B cell (primary cell): ENCODE results near the gene TMC8. TPM values are rescaled to one million over a fixed set of nuclear protein-coding genes. Genes with fewer than 3 reads are reported as not detected.

Source experiments
- ATAC-seq: fragments of 200-7000 bp; cut with Tn5 transposase; one replicate; pipeline ENCODE4 v1.10.0; 2021; ENCODE audit warnings: low read depth, mild to moderate bottlenecking, moderate number of reproducible peaks, moderate library complexity
- CTCF ChIA-PET: fragments of 350-600 bp; sonication (Branson Sonifier 250); formaldehyde crosslinking; loops from one replicate; lab custom pipeline; 2021; ENCODE audit warnings: antibody characterized with exemption, inconsistent platforms; lab: Charles Lee
- POLR2A ChIA-PET: fragments of 350-600 bp; sonication (Branson Sonifier 250); formaldehyde crosslinking; loops from one replicate; lab custom pipeline; 2021; ENCODE audit warnings: antibody characterized with exemption; lab: Charles Lee
- DNase-seq: peaks from one replicate; pipeline ENCODE4 v3.0.0; 2013
- H2AFZ ChIP-seq: 2 replicates; pipeline ENCODE4 v1.6.1; 2012; ENCODE audit warnings: mild to moderate bottlenecking, low read depth, low read length; ENCODE audit not compliant: insufficient read depth, poor library complexity, severe bottlenecking
- H3K27ac ChIP-seq, 2 donors: 1 replicate in 1 of 2; 2 replicates in 1 of 2; pipeline ENCODE4 v1.5.1; 2012 to 2013; ENCODE audit warnings: low read length in 2 of 2, mild to moderate bottlenecking in 2 of 2, moderate library complexity in 1 of 2
- H3K27me3 ChIP-seq, 4 experiments: fragments of 200-600 bp in 1 of 4; sonication (generic) in 1 of 4; replicated peaks in 1 of 4; 1 replicate in 2 of 4; 2 replicates in 2 of 4; pipeline versions ENCODE4 v1.6.1 to v1.7.0; 2013 to 2016; ENCODE audit warnings: low read length in 3 of 4, mild to moderate bottlenecking in 2 of 4, mixed read lengths in 1 of 4, moderate library complexity in 1 of 4; ENCODE audit not compliant: insufficient read depth in 4 of 4, control insufficient read depth in 3 of 4; ENCODE audit errors: control extremely low read depth in 1 of 4
- H3K36me3 ChIP-seq, 2 experiments: replicated peaks in 1 of 2; 1 replicate in 1 of 2; 2 replicates in 1 of 2; pipeline versions ENCODE4 v1.6.1 to v1.7.1; 2013; ENCODE audit warnings: low read length in 1 of 2; ENCODE audit not compliant: insufficient read depth in 2 of 2, control insufficient read depth in 1 of 2; ENCODE audit errors: control extremely low read depth in 1 of 2, extremely low read depth in 1 of 2
- H3K4me1 ChIP-seq, 2 donors: fragments of 200-600 bp in 1 of 2; sonication (generic) in 1 of 2; 1 replicate in 1 of 2; 2 replicates in 1 of 2; pipeline versions ENCODE4 v1.5.1 to v1.6.1; 2013 to 2017; ENCODE audit warnings: low read length in 2 of 2; ENCODE audit not compliant: control insufficient read depth in 2 of 2, insufficient read depth in 2 of 2
- H3K4me2 ChIP-seq: replicated peaks from 2 replicates; pipeline ENCODE3; 2012; ENCODE audit warnings: mild to moderate bottlenecking, low read depth, low read length; ENCODE audit not compliant: poor library complexity, severe bottlenecking
- H3K4me3 ChIP-seq, 5 experiments: fragments of 200-600 bp in 1 of 5; sonication (generic) in 1 of 5; 1 replicate in 3 of 5; 2 replicates in 2 of 5; pipeline versions ENCODE4 v1.5.1 to v1.7.0; 2011 to 2016; ENCODE audit warnings: low read length in 4 of 5, mild to moderate bottlenecking in 4 of 5, low read depth in 2 of 5, control low read depth in 1 of 5, moderate library complexity in 1 of 5; ENCODE audit not compliant: insufficient read depth in 1 of 5; ENCODE audit errors: control extremely low read depth in 1 of 5, extremely low read depth in 1 of 5
- H3K79me2 ChIP-seq: fragments of 200-600 bp; sonication (generic); one replicate; pipeline ENCODE4 v1.6.0; 2016; ENCODE audit warnings: low read length; ENCODE audit not compliant: control insufficient read depth, insufficient read depth
- H3K9ac ChIP-seq: fragments of 200-600 bp; sonication (generic); 2 replicates; pipeline ENCODE4 v1.6.1; 2017; ENCODE audit warnings: mild to moderate bottlenecking, low read length, moderate library complexity
- H3K9me3 ChIP-seq, 3 donors: one replicate each; pipeline versions ENCODE4 v1.6.1 to v1.7.1; 2013; ENCODE audit warnings: low read length in 2 of 3; ENCODE audit not compliant: control insufficient read depth in 2 of 3, insufficient read depth in 1 of 3; ENCODE audit errors: control extremely low read depth in 1 of 3
- H4K20me1 ChIP-seq: 2 replicates; pipeline ENCODE4 v1.6.0; 2012; ENCODE audit warnings: mild to moderate bottlenecking, low read length; ENCODE audit not compliant: insufficient read depth, control insufficient read depth, poor library complexity, severe bottlenecking
- H3K27ac Mint-ChIP-seq: one replicate; pipeline ENCODE4 v1.8.0; 2021; ENCODE audit warnings: mixed read lengths
- H3K27me3 Mint-ChIP-seq: one replicate; pipeline ENCODE4 v1.8.0; 2021; ENCODE audit warnings: mixed read lengths
- H3K4me1 Mint-ChIP-seq: one replicate; pipeline ENCODE4 v1.8.0; 2021; ENCODE audit warnings: mixed read lengths
- H3K4me3 Mint-ChIP-seq: one replicate; pipeline ENCODE4 v1.8.0; 2021; ENCODE audit warnings: mixed read lengths
- H3K9me3 Mint-ChIP-seq: one replicate; pipeline ENCODE4 v1.8.0; 2022; ENCODE audit warnings: mixed read lengths; ENCODE audit not compliant: insufficient read depth
- CTCF ChIP-seq: fragments of 200-600 bp; IDR thresholded peaks from one replicate; pipeline ENCODE4 v1.8.0; 2022; ENCODE audit warnings: antibody characterized with exemption, mild to moderate bottlenecking
- EZH2 ChIP-seq: IDR thresholded peaks from 2 replicates; pipeline ENCODE4 v1.6.1; 2012; ENCODE audit warnings: borderline replicate concordance, low read depth, mild to moderate bottlenecking, moderate library complexity, low read length; ENCODE audit not compliant: insufficient read depth, poor library complexity, severe bottlenecking
- WGBS: methylation state at CpG from one replicate; pipeline ENCODE4 v1.1.5; 2013; ENCODE audit warnings: missing lambda C conversion rate; ENCODE audit not compliant: insufficient coverage; 5-methylcytosine and 5-hydroxymethylcytosine counted together
- intact Hi-C: fragments of 100-400 bp; cut with micrococcal nuclease; formaldehyde crosslinking; loops from one replicate; pipeline ENCODE4 v1.10.0; 2022
- polyA plus RNA-seq: library from polyadenylated mRNA; depleted of rRNA; stranded (reverse); fragments of >200 nt; gene quantifications from 2 replicates; pipeline ENCODE4 v1.2.3, GENCODE V29; 2012
- total RNA-seq, 2 donors: library from RNA; stranded (reverse); fragments of 120-200 nt in 1 of 2; gene quantifications; 1 replicate in 1 of 2; 2 replicates in 1 of 2; pipeline versions ENCODE4 v1.2.3 to v1.2.4, GENCODE V29; 2013 to 2022

TMC8 gene
- total and polyA plus RNA-seq, 2 donors (not counting 1 experiment from before 2014, with no cell fraction given): 235 to 352 TPM

- peaks cover 75% of the 10 kb centered on the region for H3K4me1 Mint-ChIP-seq
- 70% methylated on average over 22 of the region's 30 CpGs for WGBS
- H3K27ac ChIP-seq: peak overlapping the region; percentile 88 to 92
- H3K4me2 ChIP-seq: peak overlapping the region; percentile 100
- POLR2A ChIA-PET: interaction anchor here (0.9 to 22.6 kb wide), 6 partner anchors 9 to 42 kb away, joined by 5 to 432 read pairs (median 10); partner anchors contain the start of gene SYNGR2
- H3K4me3 Mint-ChIP-seq: peak overlapping the region; percentile 99
- H3K36me3 ChIP-seq: peaks cover 0 to 63% of the 10 kb centered on the region in 2 experiments
- TF ChIP-seq EZH2 (no peak), CTCF (no peak)
- intact Hi-C loops: loop anchor here (2.0 to 10.0 kb wide), 5 partner anchors 13 to 1701 kb away; partner anchors contain the start of genes C17orf99, CBX4 and SYNGR2
- H3K4me1 ChIP-seq: peaks cover 64 to 84% of the 10 kb centered on the region in 2 donors
- no peaks in the 10 kb centered on the region for H3K9me3 ChIP-seq
- CTCF ChIA-PET: interaction anchor here (1.0 to 14.1 kb wide), 8 partner anchors 9 to 116 kb away, joined by 5 to 357 read pairs (median 20); partner anchors contain the start of genes SYNGR2 and TK1
- peaks cover 64% of the 10 kb centered on the region for H3K79me2 ChIP-seq
- no peaks in the 10 kb centered on the region for H3K27me3 Mint-ChIP-seq
- ATAC-seq (no peak), DNase-seq (no peak)
- no peaks in the 10 kb centered on the region for H3K9me3 Mint-ChIP-seq
- peak overlapping the region in 3 of 5 experiments; percentile 23 to 96 (median 85) for H3K4me3 ChIP-seq
- H4K20me1 ChIP-seq: peaks cover 76% of the 10 kb centered on the region
- no peaks in the 10 kb centered on the region for H3K27me3 ChIP-seq
- peak overlapping the region; percentile 91 for H3K9ac ChIP-seq
- H3K27ac Mint-ChIP-seq: peak overlapping the region; percentile 95
- no peak overlapping the region for H2AFZ ChIP-seq
Observed at GRCh38 chr17:78133179-78133951, 2.8 kb downstream of the TMC8 start.
